Nephron progenitor cell (in vitro differentiated cells): Measurements from ENCODE around the gene MSRB1.

Experiments
- DNase-seq: peaks from one replicate; pipeline ENCODE4 v3.0.0; 2021
- H3K27ac Mint-ChIP-seq: 2 replicates; pipeline ENCODE4 v1.8.0; 2021; ENCODE audit warnings: mild to moderate bottlenecking, moderate library complexity, mixed read lengths
- H3K27me3 Mint-ChIP-seq: 2 replicates; pipeline ENCODE4 v1.8.0; 2021; ENCODE audit warnings: mild to moderate bottlenecking, low read depth, mixed read lengths; ENCODE audit not compliant: poor library complexity
- H3K36me3 Mint-ChIP-seq: 2 replicates; pipeline ENCODE4 v1.8.0; 2021; ENCODE audit warnings: low read depth, mixed read lengths
- H3K4me1 Mint-ChIP-seq: 2 replicates; pipeline ENCODE4 v1.8.0; 2021; ENCODE audit warnings: mixed read lengths
- H3K4me3 Mint-ChIP-seq: 2 replicates; pipeline ENCODE4 v1.8.0; 2021; ENCODE audit warnings: mild to moderate bottlenecking, moderate library complexity, mixed read lengths
- H3K9me3 Mint-ChIP-seq: 2 replicates; pipeline ENCODE4 v1.8.0; 2021; ENCODE audit warnings: mild to moderate bottlenecking, moderate library complexity, mixed read lengths
- TF ChIP-seq, protein P1 (sequence below): fragments of 200-600 bp; sonication (generic); IDR thresholded peaks from 2 replicates; pipeline ENCODE4 v1.5.0; 2021; ENCODE audit warnings: antibody characterized with exemption

MSRB1 gene

DNA sequence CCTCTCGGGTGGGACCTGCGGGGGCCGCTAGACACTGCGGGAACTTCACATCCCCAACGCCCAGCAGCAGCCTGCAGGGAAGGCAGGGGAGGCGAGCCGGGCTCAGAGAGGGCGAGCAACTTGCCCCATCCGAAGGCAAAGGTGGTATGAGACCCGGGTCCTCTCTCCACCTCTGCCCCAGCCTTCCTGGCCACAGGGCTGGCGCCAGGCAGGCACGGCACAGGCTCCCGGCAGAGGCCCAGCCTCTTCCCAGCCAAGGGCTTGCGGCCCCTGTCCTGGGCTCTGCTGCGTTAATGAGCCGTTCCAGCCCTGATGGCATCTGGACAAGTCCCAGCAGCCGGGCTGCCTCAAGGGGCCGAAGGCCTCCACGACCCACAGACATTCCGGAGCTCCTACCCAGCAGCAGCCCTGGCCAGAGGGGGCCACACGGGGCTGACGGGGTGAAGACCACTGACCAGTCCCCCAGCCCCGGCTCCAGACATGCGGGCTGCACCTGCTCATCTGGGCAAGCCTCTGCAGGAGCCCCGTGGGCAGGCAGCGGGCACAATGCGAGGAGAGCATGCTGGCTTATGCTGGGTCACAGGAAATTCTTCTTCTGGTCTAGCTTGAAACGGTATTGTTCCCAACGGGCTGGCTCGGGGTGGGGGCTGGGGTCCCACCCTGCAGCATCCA is 23.5 kb downstream of the MSRB1 start:
- peaks cover 53% of the 10 kb centered on the region for H3K4me1 Mint-ChIP-seq
- DNase-seq = no peak
- H3K4me3 Mint-ChIP-seq = no peak overlapping the region
- no peak overlapping the region for H3K27ac Mint-ChIP-seq
- no peaks in the 10 kb centered on the region for H3K36me3 Mint-ChIP-seq
- peaks cover 90% of the 10 kb centered on the region for H3K27me3 Mint-ChIP-seq
- no peaks in the 10 kb centered on the region for H3K9me3 Mint-ChIP-seq
- TF ChIP-seq, protein P1, sequence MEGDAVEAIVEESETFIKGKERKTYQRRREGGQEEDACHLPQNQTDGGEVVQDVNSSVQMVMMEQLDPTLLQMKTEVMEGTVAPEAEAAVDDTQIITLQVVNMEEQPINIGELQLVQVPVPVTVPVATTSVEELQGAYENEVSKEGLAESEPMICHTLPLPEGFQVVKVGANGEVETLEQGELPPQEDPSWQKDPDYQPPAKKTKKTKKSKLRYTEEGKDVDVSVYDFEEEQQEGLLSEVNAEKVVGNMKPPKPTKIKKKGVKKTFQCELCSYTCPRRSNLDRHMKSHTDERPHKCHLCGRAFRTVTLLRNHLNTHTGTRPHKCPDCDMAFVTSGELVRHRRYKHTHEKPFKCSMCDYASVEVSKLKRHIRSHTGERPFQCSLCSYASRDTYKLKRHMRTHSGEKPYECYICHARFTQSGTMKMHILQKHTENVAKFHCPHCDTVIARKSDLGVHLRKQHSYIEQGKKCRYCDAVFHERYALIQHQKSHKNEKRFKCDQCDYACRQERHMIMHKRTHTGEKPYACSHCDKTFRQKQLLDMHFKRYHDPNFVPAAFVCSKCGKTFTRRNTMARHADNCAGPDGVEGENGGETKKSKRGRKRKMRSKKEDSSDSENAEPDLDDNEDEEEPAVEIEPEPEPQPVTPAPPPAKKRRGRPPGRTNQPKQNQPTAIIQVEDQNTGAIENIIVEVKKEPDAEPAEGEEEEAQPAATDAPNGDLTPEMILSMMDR = no peak

DNA sequence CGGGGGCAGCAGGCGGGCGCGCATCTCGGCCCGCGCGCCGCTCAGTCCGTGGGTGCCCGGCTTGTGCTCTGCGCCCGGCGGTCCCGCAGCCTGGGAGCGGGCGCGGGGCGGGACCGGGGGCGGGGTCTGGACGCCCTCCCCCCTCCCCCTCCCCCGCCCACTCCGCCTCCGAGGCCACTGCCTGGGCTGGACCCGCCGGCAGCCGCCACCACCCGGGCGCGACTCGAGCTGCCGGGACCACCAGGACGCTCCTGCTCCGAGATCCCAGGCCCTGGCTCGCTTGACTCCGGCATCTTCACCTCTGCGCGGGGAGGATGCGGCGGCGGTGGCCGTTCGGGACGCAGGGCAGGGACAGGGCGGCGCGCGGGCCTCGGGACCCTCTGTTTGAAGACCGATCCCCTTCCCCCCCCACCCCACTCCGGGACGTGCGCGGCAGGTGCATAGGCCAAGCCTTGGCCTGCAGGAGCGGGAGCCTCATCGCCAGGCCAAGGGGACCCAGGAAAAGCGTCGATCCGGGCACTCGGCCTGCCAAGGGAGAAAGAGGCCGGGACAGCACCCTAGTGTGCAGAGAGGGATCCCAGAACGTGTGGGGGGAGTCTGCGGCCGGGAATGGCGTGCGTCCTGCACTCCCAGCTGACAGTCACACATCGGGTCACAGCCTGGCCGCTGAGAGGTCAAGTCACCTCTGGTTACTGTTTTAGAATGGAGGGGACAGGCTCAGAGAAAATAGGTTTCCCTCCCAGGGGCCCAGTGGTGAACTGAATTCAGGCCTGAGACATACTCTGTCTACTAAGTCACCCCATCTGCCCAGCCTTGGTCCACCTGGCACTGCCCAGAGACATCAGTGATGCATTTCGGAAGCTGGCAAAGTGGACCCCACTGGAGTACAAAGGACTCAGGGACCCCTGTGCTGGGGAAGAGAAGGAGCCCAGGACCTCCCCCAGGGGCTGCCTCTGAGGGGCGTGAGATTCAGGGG is 24.4 kb downstream of the MSRB1 start, which contains the start of gene HS3ST6:
HS3ST6 (minus strand) TSS at position 65 of the 976 bp plus-strand sequence. CDS start 92 bp downstream, outside the sequence.
- TF ChIP-seq, protein P1 = no peak
- peak within 1 kb of the TSS; percentile 20 for H3K4me3 Mint-ChIP-seq
- H3K27ac Mint-ChIP-seq = no peak within 1 kb of the TSS
- H3K9me3 Mint-ChIP-seq = no peaks in the 10 kb centered on the region
- H3K27me3 Mint-ChIP-seq = peaks cover 95% of the 10 kb centered on the region
- peak; percentile 67 for DNase-seq
- H3K4me1 Mint-ChIP-seq = peaks cover 54% of the 10 kb centered on the region
- H3K36me3 Mint-ChIP-seq = no peaks in the 10 kb centered on the region

DNA sequence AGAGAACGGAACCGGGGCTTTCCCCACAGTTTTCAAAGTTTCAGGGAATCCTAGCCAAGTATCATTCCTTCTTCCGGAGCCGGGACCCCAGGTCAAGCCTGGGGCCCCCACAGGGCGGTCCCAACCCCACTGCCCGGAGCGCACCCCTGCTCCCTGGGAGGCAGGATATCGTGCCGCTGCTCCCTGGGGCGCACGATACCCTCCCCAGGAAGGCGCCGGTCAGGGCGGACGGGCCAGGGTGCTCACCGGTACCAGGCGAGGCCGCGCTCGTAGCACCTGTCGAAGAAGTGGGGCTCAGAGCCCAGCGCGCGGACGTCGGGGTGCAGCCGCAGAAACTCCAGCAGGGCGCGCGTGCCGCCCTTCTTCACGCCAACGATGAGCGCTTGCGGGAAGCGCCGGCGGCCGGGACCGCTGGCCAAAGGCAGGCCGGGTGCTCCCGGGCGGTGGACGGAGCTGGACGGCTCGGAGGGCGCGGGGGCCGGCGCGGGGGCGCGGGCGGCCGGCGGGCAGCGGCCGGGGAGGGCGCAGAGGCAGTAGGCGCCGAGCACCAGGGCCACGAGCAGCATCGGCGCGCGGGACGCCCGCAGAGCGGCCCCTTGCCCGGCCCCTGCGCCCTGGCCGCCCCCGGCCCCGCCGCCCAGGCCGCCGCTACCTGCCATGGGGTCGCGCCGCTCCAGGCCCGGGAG is 25.2 kb downstream of the MSRB1 start:
- Mint-ChIP-seq H3K27me3 (peaks cover 89% of the 10 kb centered on the region), H3K4me3 (no peak overlapping the region), H3K36me3 (no peaks in the 10 kb centered on the region), H3K4me1 (peaks cover 51% of the 10 kb centered on the region), H3K27ac (no peak overlapping the region), H3K9me3 (no peaks in the 10 kb centered on the region)
- TF ChIP-seq, protein P1 = no peak
- no peak for DNase-seq

DNA sequence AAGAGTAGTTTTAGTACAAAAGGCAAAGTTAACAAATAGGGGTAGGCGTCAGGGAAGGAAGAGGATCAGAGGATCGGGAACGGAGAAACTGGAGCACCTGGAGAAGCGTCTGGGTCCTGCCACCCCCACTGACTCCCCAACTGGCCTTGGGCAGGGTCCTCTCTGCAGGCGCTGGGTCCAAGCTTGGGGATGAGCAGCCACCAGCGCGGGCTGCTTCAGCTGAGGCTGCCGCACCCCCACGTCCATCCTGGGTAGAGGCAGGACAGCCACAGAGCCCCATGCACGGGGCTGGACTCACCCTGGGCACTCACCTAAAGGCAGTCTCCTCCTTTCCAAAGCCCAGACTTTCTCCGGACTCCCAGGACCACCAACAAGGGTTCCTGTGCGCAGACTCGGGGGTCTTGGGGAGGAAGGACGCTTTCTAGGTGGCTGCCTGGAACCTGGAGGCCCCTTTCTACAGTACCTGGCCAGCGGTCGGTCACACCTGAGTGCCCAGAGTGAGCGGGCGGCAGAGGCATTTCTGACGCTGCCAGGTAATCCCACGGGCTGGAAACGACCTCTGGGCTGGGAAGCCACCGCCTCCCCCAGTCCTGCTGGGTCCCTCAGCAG is 25.8 kb downstream of the MSRB1 start:
- Mint-ChIP-seq H3K4me1 (peaks cover 58% of the 10 kb centered on the region), H3K9me3 (no peaks in the 10 kb centered on the region), H3K27me3 (peaks cover 89% of the 10 kb centered on the region), H3K4me3 (peak overlapping the region; percentile 52), H3K36me3 (no peaks in the 10 kb centered on the region), H3K27ac (no peak overlapping the region)
- TF ChIP-seq, protein P1 = no peak
- DNase-seq = no peak

DNA sequence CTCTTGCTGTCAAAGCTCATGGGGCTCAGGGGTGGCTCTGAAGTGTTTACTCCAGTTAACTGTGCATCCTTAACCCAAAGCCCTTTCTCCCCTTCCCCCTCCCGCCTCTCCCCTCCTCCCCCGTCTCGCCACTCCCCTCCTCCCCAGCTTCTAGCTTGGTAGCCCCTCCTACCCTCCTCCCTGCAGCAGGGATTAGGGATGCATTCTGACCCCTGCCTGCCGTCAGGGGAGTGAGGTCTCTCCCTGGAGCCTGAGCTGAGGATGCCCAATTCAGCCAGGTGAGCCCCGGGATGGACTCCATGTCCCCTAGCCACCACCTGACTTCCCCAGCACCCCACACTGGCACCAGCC is 26.4 kb downstream of the MSRB1 start:
- H3K36me3 Mint-ChIP-seq = no peaks in the 10 kb centered on the region
- H3K9me3 Mint-ChIP-seq = no peaks in the 10 kb centered on the region
- peaks cover 84% of the 10 kb centered on the region for H3K27me3 Mint-ChIP-seq
- peak overlapping the region; percentile 52 for H3K4me3 Mint-ChIP-seq
- peak overlapping the region; percentile 77 for H3K27ac Mint-ChIP-seq
- H3K4me1 Mint-ChIP-seq = peaks cover 58% of the 10 kb centered on the region
- TF ChIP-seq, protein P1 = no peak
- no peak for DNase-seq
